HG03066 (cell line): ENCODE measurements around the gene HCRTR2.
"Not testable (repeated sequence)": the region's sequence is repeated elsewhere in the genome, so short reads cannot be mapped to it uniquely, and the experiment has no call there.

ENCODE experiments used
- ATAC-seq: cut with Tn5 transposase; IDR thresholded peaks from one replicate; pipeline ENCODE4 v1.9.1; 2021; ENCODE audit warnings: low read depth; ENCODE audit not compliant: unreplicated experiment

Gene HCRTR2

DNA sequence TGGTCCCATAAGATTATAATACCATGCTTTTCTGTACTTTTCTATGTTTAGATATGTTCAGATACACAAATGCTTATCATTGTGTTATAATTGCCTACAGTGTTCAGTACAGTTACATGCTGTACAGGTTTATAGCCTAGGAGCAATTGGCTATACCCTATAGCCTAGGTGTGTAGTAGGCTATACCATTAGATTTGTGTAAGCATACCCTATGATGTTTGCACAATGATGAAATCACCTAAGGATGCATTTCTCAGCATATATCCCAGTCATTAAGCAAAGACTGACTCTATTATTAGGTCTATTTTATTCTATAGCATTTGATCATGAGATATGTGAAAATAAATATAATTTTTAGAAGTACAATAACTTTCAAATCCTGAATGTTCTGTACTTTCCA is 36.6 kb downstream of the HCRTR2 start:
- ATAC-seq, result no peak

- no peak for ATAC-seq
Observed at GRCh38 chr6:55212156-55212555, 37.8 kb downstream of the HCRTR2 start.

- ATAC-seq, result no peak
Observed at GRCh38 chr6:55220961-55221360, 46.6 kb downstream of the HCRTR2 start.

- ATAC-seq, result no peak
Observed at GRCh38 chr6:55227862-55228261, 53.5 kb downstream of the HCRTR2 start.

- no peak for ATAC-seq
Observed at GRCh38 chr6:55239099-55239498, 64.8 kb downstream of the HCRTR2 start.

DNA sequence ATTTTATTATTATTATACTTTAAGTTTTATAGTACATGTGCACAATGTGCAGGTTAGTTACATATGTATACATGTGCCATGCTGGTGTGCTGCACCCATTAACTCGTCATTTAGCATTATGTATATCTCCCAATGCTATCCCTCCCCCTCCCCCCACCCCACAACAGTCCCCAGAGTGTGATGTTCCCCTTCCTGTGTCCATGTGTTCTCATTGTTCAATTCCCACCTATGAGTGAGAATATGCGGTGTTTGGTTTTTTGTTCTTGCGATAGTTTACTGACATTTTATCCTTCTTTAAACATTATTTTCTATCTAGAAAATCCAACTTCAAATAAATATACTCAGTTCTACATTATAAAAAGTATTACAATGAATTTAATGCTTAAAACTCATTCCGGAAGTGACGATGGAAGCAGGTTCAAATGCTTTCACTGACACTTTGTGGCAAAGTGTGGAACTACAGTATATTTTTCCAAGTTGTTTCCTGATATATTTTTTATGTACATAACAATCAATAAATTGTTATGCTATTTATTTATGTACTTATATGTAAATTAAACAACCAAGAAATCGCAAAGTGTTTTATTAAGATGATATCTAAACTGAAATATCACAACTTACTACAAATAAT is 66.8 kb downstream of the HCRTR2 start:
- ATAC-seq, result not testable (repeated sequence)

GRCh38 chr6:55250400-55250799 is 76.1 kb downstream of the HCRTR2 start:
- no peak for ATAC-seq

DNA sequence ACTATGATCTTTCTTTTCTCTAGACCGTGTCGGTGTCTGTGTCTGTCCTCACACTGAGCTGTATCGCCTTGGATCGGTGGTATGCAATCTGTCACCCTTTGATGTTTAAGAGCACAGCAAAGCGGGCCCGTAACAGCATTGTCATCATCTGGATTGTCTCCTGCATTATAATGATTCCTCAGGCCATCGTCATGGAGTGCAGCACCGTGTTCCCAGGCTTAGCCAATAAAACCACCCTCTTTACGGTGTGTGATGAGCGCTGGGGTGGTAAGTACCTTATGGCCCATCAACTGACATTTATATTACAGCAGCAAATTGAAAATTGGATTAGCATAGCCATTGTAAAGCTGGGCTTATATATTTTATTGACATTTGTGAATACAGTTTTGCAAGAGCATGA is 80.8 kb downstream of the HCRTR2 start:
- no peak for ATAC-seq

GRCh38 chr6:55260181-55260580 is 85.9 kb downstream of the HCRTR2 start:
- no peak for ATAC-seq

DNA sequence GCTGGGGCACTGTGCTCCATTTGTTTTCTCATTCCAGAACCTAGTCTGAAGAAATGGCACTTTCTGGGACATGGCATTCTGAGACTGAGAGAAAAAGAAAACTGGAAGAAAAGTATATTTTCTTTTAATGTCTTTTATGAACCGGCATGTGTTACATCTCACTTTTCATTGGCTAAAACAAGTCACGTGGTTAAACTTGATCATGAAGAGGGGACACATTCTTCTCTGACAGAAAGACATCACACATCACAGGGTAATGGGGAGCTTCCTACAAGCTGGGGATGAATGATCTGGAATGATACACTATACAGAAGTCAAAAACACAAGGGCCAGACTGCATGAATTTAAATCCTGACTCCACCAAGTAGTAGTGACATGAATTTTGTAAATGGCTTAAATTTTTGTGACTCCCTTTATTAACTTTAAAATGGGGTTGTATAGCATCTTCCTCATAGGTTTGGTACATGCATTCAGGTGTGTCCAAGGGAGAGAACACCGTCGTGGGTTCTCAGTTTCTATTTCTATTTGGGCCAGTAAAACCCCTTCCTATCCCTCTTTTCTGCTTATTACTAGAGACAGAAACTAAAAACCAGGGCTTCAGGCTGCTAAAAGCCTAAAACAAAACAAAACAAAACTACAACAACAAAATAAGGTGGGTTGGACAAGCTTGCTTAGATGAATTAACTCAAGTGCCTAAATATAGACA is 91.2 kb downstream of the HCRTR2 start:
- ATAC-seq, result no peak

DNA sequence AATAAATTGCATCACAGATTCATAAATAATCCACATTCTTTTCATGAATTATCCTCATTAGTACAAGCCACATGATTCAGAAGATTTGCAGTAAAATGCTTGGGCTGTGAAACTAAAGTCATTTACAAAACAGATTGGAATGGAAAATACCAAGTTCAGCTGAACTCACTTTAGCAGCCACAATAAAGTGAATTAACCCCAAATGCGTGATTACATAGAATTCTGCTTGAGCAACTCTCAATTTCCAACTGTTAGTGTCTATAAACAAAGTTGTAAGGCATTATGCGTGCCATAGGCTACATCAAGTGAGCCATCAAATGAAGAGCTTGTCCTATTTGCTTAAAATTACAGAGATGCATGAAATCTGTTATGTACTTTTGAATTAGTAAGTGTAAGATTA is 92.6 kb downstream of the HCRTR2 start:
- ATAC-seq, result no peak

GRCh38 chr6:55276745-55277530 is 102.6 kb downstream of the HCRTR2 start:
- ATAC-seq, result no peak

DNA sequence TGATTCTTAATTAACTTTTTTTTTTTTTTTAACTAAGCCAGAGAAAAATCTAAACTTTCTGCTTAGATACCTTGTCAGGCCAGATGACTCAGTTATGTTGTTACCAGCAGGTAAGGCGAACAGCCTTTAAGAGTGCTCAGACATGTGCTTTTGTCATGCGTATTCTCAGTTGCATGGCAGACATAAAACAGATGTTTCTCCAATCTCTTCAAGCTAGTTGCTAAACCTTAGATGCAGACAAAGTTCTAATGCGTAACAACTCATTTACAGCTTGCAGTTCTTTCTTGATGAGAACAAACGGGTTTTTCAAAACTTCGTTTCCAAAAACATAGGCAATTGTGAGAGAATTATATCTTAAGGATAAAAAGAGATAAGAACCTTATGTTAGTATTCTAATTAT is 103.3 kb downstream of the HCRTR2 start:
- no peak for ATAC-seq

DNA sequence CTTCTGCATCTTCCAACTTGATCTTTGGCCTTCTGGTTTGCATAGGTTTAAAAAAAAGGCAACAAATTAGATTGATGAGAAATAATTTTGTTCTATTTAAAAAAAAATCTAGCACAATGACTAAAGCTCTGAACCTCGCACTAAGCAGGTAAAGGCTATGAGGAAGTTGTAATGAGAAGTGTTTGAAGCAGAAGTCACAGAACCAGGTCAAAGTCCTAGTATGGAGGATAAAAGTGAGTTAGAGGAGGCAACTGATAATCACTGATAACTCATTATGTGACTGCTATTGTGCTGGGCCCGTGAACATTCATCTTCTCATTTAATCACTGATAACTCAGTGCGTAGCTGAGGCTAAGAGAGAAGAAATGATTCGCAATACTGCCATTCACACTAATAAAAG is 106.9 kb downstream of the HCRTR2 start:
- no peak for ATAC-seq

GRCh38 chr6:55282115-55282514 is 107.8 kb downstream of the HCRTR2 start:
- no peak for ATAC-seq

- no peak for ATAC-seq
Observed at GRCh38 chr6:55286824-55287223, 112.5 kb downstream of the HCRTR2 start.

GRCh38 chr6:55290736-55291135 is 116.4 kb downstream of the HCRTR2 start:
- ATAC-seq, result no peak

- ATAC-seq, result no peak
Observed at GRCh38 chr6:55293116-55293515, 118.8 kb downstream of the HCRTR2 start.

DNA sequence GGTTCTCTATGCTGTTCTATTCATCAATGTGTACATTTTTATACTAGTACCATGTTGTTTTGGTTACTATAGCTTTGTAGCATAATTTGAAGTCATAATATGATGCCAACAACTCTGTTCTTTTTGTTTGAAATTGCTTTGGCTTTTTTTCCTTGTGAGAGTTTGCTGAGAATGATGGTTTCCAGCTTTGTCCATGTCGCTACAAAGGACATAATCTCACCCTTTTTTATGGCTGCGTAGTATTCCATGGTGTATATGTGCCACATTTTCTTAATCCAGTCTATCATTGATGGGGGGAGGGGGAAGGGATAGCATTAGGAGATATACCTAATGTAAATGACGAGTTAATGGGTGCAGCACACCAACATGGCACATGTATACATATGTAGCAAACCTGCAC is 122.9 kb downstream of the HCRTR2 start:
- not testable (repeated sequence) for ATAC-seq

DNA sequence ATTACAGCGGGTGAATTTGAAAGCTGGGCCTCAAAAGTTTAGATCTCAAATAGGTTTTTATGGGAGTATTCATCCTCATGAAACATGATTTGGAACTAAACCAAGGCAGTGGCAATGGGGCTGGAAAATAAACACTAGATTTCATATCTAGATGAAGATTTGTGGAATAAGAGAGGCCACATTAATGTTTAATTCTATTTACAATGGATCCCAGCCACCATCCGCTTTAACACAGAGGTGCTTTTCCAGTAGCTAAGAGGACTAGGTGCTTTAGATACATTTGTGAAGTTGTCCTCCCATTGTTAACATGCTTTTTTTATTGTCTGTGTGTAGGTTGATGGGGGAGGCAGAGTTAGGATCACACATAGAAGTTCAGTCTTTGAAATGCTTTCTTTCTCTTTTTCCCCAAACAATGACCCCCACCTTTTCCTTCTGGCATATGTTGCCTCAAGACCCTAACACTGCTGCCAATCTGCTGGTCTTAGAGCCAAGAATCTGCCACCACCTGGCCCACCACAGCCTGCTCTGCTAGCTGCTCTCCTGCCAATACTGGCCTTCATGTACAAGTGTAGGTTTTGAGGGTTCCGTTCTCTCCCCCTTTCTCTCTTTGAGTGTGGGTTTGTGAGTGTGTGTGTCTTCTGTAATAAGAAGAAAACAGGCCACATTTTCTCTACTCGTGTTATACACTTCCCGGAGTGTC is 125.1 kb downstream of the HCRTR2 start:
- ATAC-seq, result no peak

DNA sequence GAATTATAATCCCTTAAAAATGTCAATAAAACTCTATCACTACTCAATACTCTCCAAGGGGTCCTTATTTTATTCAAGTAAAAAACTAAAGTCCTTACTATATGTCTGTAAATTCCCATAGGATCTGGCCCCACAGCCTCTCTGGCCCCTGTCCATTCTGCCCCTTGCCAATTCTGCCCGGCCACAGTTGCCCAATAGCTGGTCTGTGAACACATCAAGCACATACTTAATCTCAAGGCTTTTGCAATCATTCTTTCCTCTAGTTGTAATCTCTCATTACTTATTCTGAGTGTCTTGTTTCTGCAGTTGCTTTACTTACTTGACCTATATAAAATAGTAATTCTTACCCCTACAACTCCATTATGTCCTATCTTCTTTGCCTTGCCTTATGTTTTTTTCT is 130.4 kb downstream of the HCRTR2 start:
- ATAC-seq, result no peak
